OCI-LY7 (cell line): Measurements from ENCODE around the gene ODAPH. TPM values are rescaled to one million over a fixed set of nuclear protein-coding genes. Genes with fewer than 3 reads are reported as not detected.

ENCODE experiments used
- BruUV-seq: library from RNA; stranded (reverse); fragments of 400-500 nt; replicated peaks from 2 replicates; lab custom pipeline; 2021; lab: Mats Ljungman, UMichigan
- CTCF ChIA-PET: fragments of 300-600 bp; sonication (Branson Sonifier 250); formaldehyde crosslinking; loops from one replicate; lab custom pipeline; 2022; ENCODE audit warnings: antibody characterized with exemption; ENCODE audit not compliant: unreplicated experiment; lab: Charles Lee
- POLR2A ChIA-PET: fragments of 300-600 bp; sonication (Branson Sonifier 250); formaldehyde crosslinking; loops from one replicate; lab custom pipeline; 2022; ENCODE audit warnings: antibody characterized with exemption; lab: Charles Lee
- DNase-seq: peaks from one replicate; pipeline ENCODE4 v3.0.0-alpha.2; 2015; ENCODE audit warnings: low spot score
- H2AFZ ChIP-seq: fragments of 200-600 bp; sonication (generic), shearing (Covaris generic); 2 replicates; pipeline ENCODE4 v1.6.1; 2014; ENCODE audit warnings: mild to moderate bottlenecking, antibody characterized with exemption, low read length, moderate library complexity
- H3K27ac ChIP-seq: fragments of 200-600 bp; sonication (generic); 2 replicates; pipeline ENCODE4 v1.5.1; 2014; ENCODE audit warnings: mixed run types, low read depth, mild to moderate bottlenecking, moderate library complexity, low read length, inconsistent platforms; ENCODE audit not compliant: poor library complexity, severe bottlenecking
- H3K36me3 ChIP-seq: fragments of 200-600 bp; sonication (generic); 2 replicates; pipeline ENCODE4 v1.6.1; 2014; ENCODE audit warnings: mild to moderate bottlenecking, antibody characterized with exemption, low read length, moderate library complexity, mixed read lengths; ENCODE audit not compliant: insufficient read depth
- H3K4me1 ChIP-seq: fragments of 200-600 bp; sonication (generic); 2 replicates; pipeline ENCODE4 v1.5.1; 2014; ENCODE audit warnings: mild to moderate bottlenecking, low read length; ENCODE audit not compliant: insufficient read depth, poor library complexity, severe bottlenecking
- H3K4me2 ChIP-seq: fragments of 200-600 bp; sonication (generic); 2 replicates; pipeline ENCODE4 v1.6.1; 2014; ENCODE audit warnings: mild to moderate bottlenecking, low read length
- H3K4me3 ChIP-seq: fragments of 200-600 bp; sonication (generic); 2 replicates; pipeline ENCODE4 v1.5.1; 2014; ENCODE audit warnings: mild to moderate bottlenecking, low read depth, low read length; ENCODE audit not compliant: poor library complexity, severe bottlenecking
- H3K79me2 ChIP-seq: fragments of 200-600 bp; sonication (generic); 2 replicates; pipeline ENCODE4 v1.6.1; 2016; ENCODE audit warnings: low read depth, mild to moderate bottlenecking, low read length, moderate library complexity, mixed read lengths; ENCODE audit not compliant: insufficient read depth
- H3K9me2 ChIP-seq: fragments of 200-600 bp; sonication (generic); 2 replicates; pipeline ENCODE4 v1.6.1; 2016; ENCODE audit warnings: mild to moderate bottlenecking, low read length, mixed read lengths; ENCODE audit not compliant: insufficient read depth
- H3K9me3 ChIP-seq: fragments of 200-600 bp; sonication (generic); 2 replicates; pipeline ENCODE4 v1.6.1; 2014; ENCODE audit warnings: mild to moderate bottlenecking, mixed run types, low read length, mixed read lengths
- H4K20me1 ChIP-seq: fragments of 200-600 bp; sonication (generic); 2 replicates; pipeline ENCODE4 v1.6.1; 2014; ENCODE audit warnings: mild to moderate bottlenecking, antibody characterized with exemption, low read length, moderate library complexity, mixed read lengths; ENCODE audit not compliant: insufficient read depth
- CTCF ChIP-seq: fragments of 200-600 bp; sonication (generic); conservative IDR thresholded peaks from 2 replicates; pipeline ENCODE4 v1.5.1; 2014; ENCODE audit warnings: mild to moderate bottlenecking, antibody characterized with exemption, low read length, moderate library complexity, mixed read lengths
- EZH2phosphoT487 ChIP-seq: fragments of 200-600 bp; sonication (generic); IDR thresholded peaks from 2 replicates; pipeline ENCODE4 v1.6.1; 2018; ENCODE audit warnings: low read depth, borderline replicate concordance, mild to moderate bottlenecking, mixed run types, antibody characterized with exemption, low read length, moderate library complexity, mixed read lengths
- intact Hi-C: fragments of 100-400 bp; cut with micrococcal nuclease; formaldehyde crosslinking; loops from one replicate; pipeline ENCODE4 v1.10.0; 2022; ENCODE audit not compliant: unreplicated experiment
- total RNA-seq, 2 experiments: library from RNA; depleted of rRNA in 1 of 2; stranded (reverse); fragments of >200 nt in 1 of 2; shearing (Covaris generic) in 1 of 2; gene quantifications; 2 replicates each; pipeline ENCODE4 v1.2.3, GENCODE V29; 2014 to 2022

Gene ODAPH
- total RNA-seq, 2 experiments from 2014 or later = 0.40 TPM; not detected in 1

DNA sequence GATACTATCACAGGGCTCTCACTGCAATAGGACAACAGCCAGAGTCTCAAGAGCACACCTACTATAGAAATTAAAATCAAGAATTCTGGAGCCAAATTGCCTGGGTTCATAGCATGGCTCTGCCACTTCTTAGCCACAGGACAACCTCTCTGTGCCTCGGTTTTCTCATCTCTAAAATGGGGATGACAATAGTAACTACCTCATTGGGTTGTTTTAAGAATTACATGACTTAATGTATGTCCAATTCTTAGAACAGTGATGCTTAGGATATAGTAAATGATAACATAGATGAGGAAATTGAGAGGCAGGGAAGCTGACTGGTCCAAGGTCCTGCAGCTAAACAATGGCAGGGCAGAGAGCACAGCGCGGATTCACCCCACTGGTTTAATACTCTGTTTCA, 11.0 kb upstream of the ODAPH start:
- POLR2A ChIA-PET = interaction anchor here (0.7 kb wide), 1 partner anchor 566 kb away, joined by 3 read pairs; no protein-coding TSS in a partner anchor
- Histone ChIP-seq H3K4me2 (no peak overlapping the region), H3K4me1 (no peaks in the 10 kb centered on the region), H3K36me3 (0 out of 2 replicates have a peak, but pooled peaks cover 3% of the 10 kb centered on the region), H3K4me3 (no peak overlapping the region), H3K27ac (no peak overlapping the region), H3K9me2 (no peaks in the 10 kb centered on the region), H3K79me2 (no peaks in the 10 kb centered on the region), H2AFZ (no peak overlapping the region), H3K9me3 (no peaks in the 10 kb centered on the region), H4K20me1 (no peaks in the 10 kb centered on the region)
- DNase-seq = no peak
- TF ChIP-seq CTCF (no peak), EZH2phosphoT487 (no peak)
- intact Hi-C loops = no loop called here
- BruUV-seq = no TSS peak
- CTCF ChIA-PET = no interaction called here

DNA sequence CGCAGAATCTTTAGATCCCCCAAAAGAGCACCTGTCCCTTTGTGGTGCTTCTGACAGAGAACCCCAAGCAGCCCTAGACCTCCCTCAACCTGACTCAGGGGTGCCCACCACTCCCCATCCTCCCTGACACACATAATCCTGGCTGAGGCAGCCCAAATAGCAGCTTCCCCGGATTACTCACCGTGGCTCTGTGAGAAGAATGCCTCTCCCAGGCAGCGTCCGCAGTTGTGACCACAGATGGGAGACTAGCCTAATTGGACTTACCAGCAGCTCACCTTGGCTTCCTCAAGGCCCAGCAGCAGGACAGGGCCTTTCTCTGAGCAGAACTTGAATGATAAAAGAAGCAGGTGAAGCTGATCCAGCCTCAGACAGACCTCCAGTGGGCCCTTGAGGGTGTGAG, 10.3 kb upstream of the ODAPH start:
- no peak overlapping the region for H3K4me3 ChIP-seq
- no peak overlapping the region for H3K4me2 ChIP-seq
- H3K79me2 ChIP-seq = no peaks in the 10 kb centered on the region
- H3K4me1 ChIP-seq = no peaks in the 10 kb centered on the region
- no peaks in the 10 kb centered on the region for H3K9me3 ChIP-seq
- no TSS peak for BruUV-seq
- no peak for DNase-seq
- H2AFZ ChIP-seq = no peak overlapping the region
- intact Hi-C loops = no loop called here
- no peaks in the 10 kb centered on the region for H4K20me1 ChIP-seq
- 0 out of 2 replicates have a peak, but pooled peaks cover 3% of the 10 kb centered on the region for H3K36me3 ChIP-seq
- POLR2A ChIA-PET = no interaction called here
- no peak overlapping the region for H3K27ac ChIP-seq
- CTCF ChIA-PET = no interaction called here
- no peak for TF ChIP-seq CTCF
- no peak for TF ChIP-seq EZH2phosphoT487
- no peaks in the 10 kb centered on the region for H3K9me2 ChIP-seq

GRCh38 chr4:75547647-75548387, 8.0 kb upstream of the ODAPH start:
- intact Hi-C loops = no loop called here
- no peaks in the 10 kb centered on the region for H3K9me3 ChIP-seq
- H2AFZ ChIP-seq = no peak overlapping the region
- no peak overlapping the region for H3K4me3 ChIP-seq
- DNase-seq = peak; percentile 43
- ChIA-PET CTCF (interaction anchor here (1.1 kb wide), 1 partner anchor 10 kb away, joined by 3 read pairs; no protein-coding TSS in a partner anchor), POLR2A (interaction anchor here (0.6 to 1.7 kb wide), 5 partner anchors 8 to 81 kb away, joined by 3 to 5 read pairs (median 3); partner anchors contain the start of gene ODAPH)
- H3K79me2 ChIP-seq = no peaks in the 10 kb centered on the region
- no peak for TF ChIP-seq CTCF
- TF ChIP-seq EZH2phosphoT487 = no peak
- H3K4me2 ChIP-seq = 0 out of 2 replicates have a peak overlapping the region, but pooled peaks have one; percentile 4
- 0 out of 2 replicates have a peak, but pooled peaks cover 3% of the 10 kb centered on the region for H3K36me3 ChIP-seq
- H3K9me2 ChIP-seq = no peaks in the 10 kb centered on the region
- BruUV-seq = no TSS peak
- H3K4me1 ChIP-seq = no peaks in the 10 kb centered on the region
- H3K27ac ChIP-seq = no peak overlapping the region
- no peaks in the 10 kb centered on the region for H4K20me1 ChIP-seq
